GM21825 (cell line): ENCODE data around the gene RRH.
"Not testable (repeated sequence)": the region's sequence is repeated elsewhere in the genome, so short reads cannot be mapped to it uniquely, and the experiment has no call there.

ENCODE experiments used
- ATAC-seq: cut with Tn5 transposase; IDR thresholded peaks from one replicate; pipeline ENCODE4 v1.9.1; 2021; ENCODE audit warnings: mild to moderate bottlenecking, moderate library complexity; ENCODE audit not compliant: unreplicated experiment

RRH gene

GRCh38 chr4:109827672-109828071, at the start of gene RRH:
TSS of gene RRH (plus strand) at chr4:109827972. CDS start at chr4:109828028, 56 bp downstream.
- no peak for ATAC-seq

GRCh38 chr4:109782092-109782491, 45.7 kb upstream of the RRH start:
- not testable (repeated sequence) for ATAC-seq

GRCh38 chr4:109786846-109787245, 40.9 kb upstream of the RRH start:
- ATAC-seq: no peak

GRCh38 chr4:109787807-109788206, 40.0 kb upstream of the RRH start:
- ATAC-seq: no peak

GRCh38 chr4:109795059-109795458, 32.7 kb upstream of the RRH start:
- ATAC-seq: no peak

GRCh38 chr4:109798866-109799265, 28.9 kb upstream of the RRH start:
- ATAC-seq: no peak

- no peak for ATAC-seq
These were observed 26.5 kb upstream of the RRH start for GRCh38 chr4:109801099-109801789.

- ATAC-seq: no peak
These were observed 25.9 kb upstream of the RRH start, which contains the start of gene CFI for GRCh38 chr4:109801895-109802319. TSS of gene CFI (minus strand) at chr4:109801999. CDS start at chr4:109801971, 28 bp downstream.

GRCh38 chr4:109803924-109804571, 23.7 kb upstream of the RRH start:
- peak; percentile 76 for ATAC-seq

- no peak for ATAC-seq
These were observed 18.1 kb upstream of the RRH start for GRCh38 chr4:109809655-109810054.

- ATAC-seq: no peak
These were observed 17.0 kb upstream of the RRH start for GRCh38 chr4:109810552-109811387.

GRCh38 chr4:109811707-109812106, 16.1 kb upstream of the RRH start:
- no peak for ATAC-seq

GRCh38 chr4:109815151-109816081, 12.4 kb upstream of the RRH start, which contains the start of gene GAR1:
TSS of gene GAR1 (plus strand) at chr4:109815762. CDS start at chr4:109816165, 403 bp downstream.
- ATAC-seq: peak; percentile 99

- ATAC-seq: no peak
These were observed 11.7 kb upstream of the RRH start for GRCh38 chr4:109816082-109816442.

- no peak for ATAC-seq
These were observed 10.9 kb upstream of the RRH start for GRCh38 chr4:109816894-109817293.

- no peak for ATAC-seq
These were observed 9.5 kb upstream of the RRH start for GRCh38 chr4:109818268-109818667.

- ATAC-seq: no peak
These were observed 7.2 kb upstream of the RRH start for GRCh38 chr4:109820563-109820962.

- ATAC-seq: no peak
These were observed 6.6 kb upstream of the RRH start for GRCh38 chr4:109821185-109821584.

- ATAC-seq: peak; percentile 50
These were observed 1.1 kb upstream of the RRH start for GRCh38 chr4:109826719-109827118.

GRCh38 chr4:109833756-109834155, 6.0 kb downstream of the RRH start:
- no peak for ATAC-seq
